ENCODE data around the gene SLC52A1.
"Not testable (repeated sequence)": the region's sequence is repeated elsewhere in the genome, so short reads cannot be mapped to it uniquely, and the experiment has no call there.

DNA sequence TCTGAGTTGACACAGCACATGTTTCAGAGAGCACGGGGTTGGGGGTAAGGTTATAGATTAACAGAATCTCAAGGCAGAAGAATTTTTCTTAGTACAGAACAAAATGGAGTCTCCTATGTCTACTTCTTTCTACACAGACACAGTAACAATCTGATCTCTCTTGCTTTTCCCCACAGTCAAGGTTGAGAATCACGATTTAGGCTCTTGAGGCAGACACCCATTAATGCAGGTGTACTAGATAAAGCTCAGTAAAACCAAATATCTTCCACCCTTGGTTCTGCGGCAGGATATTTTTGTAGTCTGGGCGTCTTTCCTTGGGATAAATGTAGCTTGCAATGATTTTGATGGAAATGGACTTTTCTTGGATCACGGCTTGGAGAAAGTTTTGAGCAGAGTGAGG, 40.2 kb upstream of the SLC52A1 start:
- not testable (repeated sequence) for TF ChIP-seq CTCF (IDR thresholded peaks at IDR 0.05); SREBF2 (IDR thresholded peaks at IDR 0.05); JUN (IDR thresholded peaks at IDR 0.05); REST (IDR thresholded peaks at IDR 0.05); PHF8 (IDR thresholded peaks at IDR 0.05; ENCODE audit: borderline replicate concordance, low read depth); POLR2A (IDR thresholded peaks at IDR 0.05; ENCODE audit: low read length); GATA3 (IDR thresholded peaks at IDR 0.05; ENCODE audit: borderline replicate concordance); MYC (IDR thresholded peaks at IDR 0.05; ENCODE audit: borderline replicate concordance, low read length)
